HG02981 (cell line): ENCODE measurements around the gene MUTYH.

Experiments
- ATAC-seq: cut with Tn5 transposase; IDR thresholded peaks from one replicate; pipeline ENCODE4 v1.9.1; 2021; ENCODE audit warnings: mild to moderate bottlenecking, moderate library complexity; ENCODE audit not compliant: unreplicated experiment

The MUTYH gene

GRCh38 chr1:45282351-45282750 lies 57.9 kb downstream of the MUTYH start:
- ATAC-seq = no peak
